ENCODE measurements around the gene IL20RA. TPM values are rescaled to one million over a fixed set of nuclear protein-coding genes. Genes with fewer than 3 reads are reported as not detected.

The IL20RA gene
- total and polyA plus RNA-seq, 2 experiments from 2014 or later: 0.71 to 0.86 TPM

- Histone ChIP-seq H3K9me3 (ENCODE audit: low read depth) (no peaks in the 10 kb centered on the region), H3K27ac (no peak overlapping the region), H3K4me1 (ENCODE audit: low read depth) (peaks cover 3% of the 10 kb centered on the region), H3K36me3 (no peaks in the 10 kb centered on the region), H3K4me3 (no peak overlapping the region), H3K27me3 (no peaks in the 10 kb centered on the region)
- no peak for DNase-seq (ENCODE audit: low read depth in 1 of 2, low spot score in 1 of 2)
- no peak for TF ChIP-seq CTCF (IDR thresholded peaks at IDR 0.05; ENCODE audit: low read depth, low read length)
Measured at GRCh38 chr6:137086031-137086430, 41.3 kb upstream of the IL20RA start.

GRCh38 chr6:137084865-137085617, 40.3 kb upstream of the IL20RA start:
- no peak for TF ChIP-seq CTCF (IDR thresholded peaks at IDR 0.05; ENCODE audit: low read depth, low read length)
- Histone ChIP-seq H3K36me3 (no peaks in the 10 kb centered on the region), H3K27ac (no peak overlapping the region), H3K4me1 (ENCODE audit: low read depth) (peaks cover 3% of the 10 kb centered on the region), H3K9me3 (ENCODE audit: low read depth) (no peaks in the 10 kb centered on the region), H3K27me3 (no peaks in the 10 kb centered on the region), H3K4me3 (no peak overlapping the region)
- DNase-seq (ENCODE audit: low read depth in 1 of 2, low spot score in 1 of 2): no peak

DNA sequence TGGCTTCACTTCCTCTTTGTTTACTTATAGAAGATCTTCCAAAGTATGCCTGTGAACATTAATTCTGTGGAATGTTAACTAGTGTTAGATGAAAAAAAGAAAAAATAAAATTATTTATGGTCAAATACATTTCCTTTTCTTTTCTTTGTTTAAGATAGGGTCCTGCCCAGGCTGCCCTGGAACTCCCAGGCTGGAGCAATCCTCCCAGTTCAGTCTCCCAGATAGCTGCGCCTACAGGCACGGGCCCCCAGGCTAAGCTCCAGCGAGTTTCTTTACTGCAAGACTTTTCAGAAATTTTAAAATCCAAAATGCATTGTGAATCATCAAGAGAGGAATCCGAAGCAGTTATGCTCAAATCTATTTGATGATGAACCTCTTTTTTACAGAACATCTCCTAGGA, 39.3 kb upstream of the IL20RA start:
- Histone ChIP-seq H3K27ac (no peak overlapping the region), H3K9me3 (ENCODE audit: low read depth) (no peaks in the 10 kb centered on the region), H3K36me3 (no peaks in the 10 kb centered on the region), H3K4me1 (ENCODE audit: low read depth) (peaks cover 3% of the 10 kb centered on the region), H3K4me3 (no peak overlapping the region), H3K27me3 (no peaks in the 10 kb centered on the region)
- no peak for TF ChIP-seq CTCF (IDR thresholded peaks at IDR 0.05; ENCODE audit: low read depth, low read length)
- DNase-seq (ENCODE audit: low read depth in 1 of 2, low spot score in 1 of 2): no peak

GRCh38 chr6:137081997-137082396, 37.2 kb upstream of the IL20RA start:
- Histone ChIP-seq H3K4me3 (no peak overlapping the region), H3K36me3 (no peaks in the 10 kb centered on the region), H3K9me3 (ENCODE audit: low read depth) (no peaks in the 10 kb centered on the region)

DNA sequence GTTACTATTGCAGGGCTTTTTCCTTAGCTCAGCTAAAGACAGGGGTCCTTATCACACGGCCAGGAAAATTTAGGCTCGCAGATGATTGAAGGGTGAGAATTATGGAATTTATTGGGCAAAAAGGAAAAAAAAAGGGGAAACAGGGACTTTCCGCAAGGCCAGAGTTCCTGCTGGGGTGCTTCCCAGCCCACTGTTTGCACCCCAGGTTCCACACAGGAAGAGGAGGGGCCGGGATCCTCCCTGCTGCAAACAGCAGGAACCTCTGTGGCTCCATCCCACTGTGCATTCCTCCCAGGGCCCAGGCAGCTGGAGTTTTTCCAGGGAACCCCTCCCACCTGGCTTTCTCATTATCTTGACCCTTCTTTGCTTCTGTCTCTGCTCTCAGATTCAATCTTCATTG, 35.9 kb upstream of the IL20RA start:
- TF ChIP-seq CTCF (IDR thresholded peaks at IDR 0.05; ENCODE audit: low read depth, low read length): no peak
- Histone ChIP-seq H3K4me3 (no peak overlapping the region), H3K9me3 (ENCODE audit: low read depth) (no peaks in the 10 kb centered on the region), H3K4me1 (ENCODE audit: low read depth) (peaks cover 3% of the 10 kb centered on the region), H3K36me3 (no peaks in the 10 kb centered on the region), H3K27ac (no peak overlapping the region), H3K27me3 (no peaks in the 10 kb centered on the region)
- DNase-seq (ENCODE audit: low read depth in 1 of 2, low spot score in 1 of 2): no peak

More at GRCh38 chr6:137081997-137082396, 37.2 kb upstream of the IL20RA start:
- Histone ChIP-seq H3K4me1 (ENCODE audit: low read depth) (peaks cover 3% of the 10 kb centered on the region), H3K27ac (no peak overlapping the region), H3K27me3 (no peaks in the 10 kb centered on the region)
- no peak for TF ChIP-seq CTCF (IDR thresholded peaks at IDR 0.05; ENCODE audit: low read depth, low read length)
- no peak for DNase-seq (ENCODE audit: low read depth in 1 of 2, low spot score in 1 of 2)

Measured in cardiac muscle cell (in vitro differentiated cells and primary cell).